GM21381 (cell line): Measurements from ENCODE around the gene CD83.
A peak's percentile ranks its signal among the peaks of the same experiment; 100 is the strongest.
"Not testable (repeated sequence)": the region's sequence is repeated elsewhere in the genome, so short reads cannot be mapped to it uniquely, and the experiment has no call there.

Experiments
- ATAC-seq: cut with Tn5 transposase; IDR thresholded peaks from one replicate; pipeline ENCODE4 v1.9.1; 2021; ENCODE audit warnings: mild to moderate bottlenecking, moderate library complexity; ENCODE audit not compliant: unreplicated experiment

CD83 gene, protein sequence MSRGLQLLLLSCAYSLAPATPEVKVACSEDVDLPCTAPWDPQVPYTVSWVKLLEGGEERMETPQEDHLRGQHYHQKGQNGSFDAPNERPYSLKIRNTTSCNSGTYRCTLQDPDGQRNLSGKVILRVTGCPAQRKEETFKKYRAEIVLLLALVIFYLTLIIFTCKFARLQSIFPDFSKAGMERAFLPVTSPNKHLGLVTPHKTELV

GRCh38 chr6:14117158-14118090, at the start of gene CD83:
CD83 (plus strand) TSS chr6:14117772; CDS start chr6:14117812, 40 bp downstream.
- peak; percentile 61 for ATAC-seq

GRCh38 chr6:14068133-14068532, 49.4 kb upstream of the CD83 start:
- ATAC-seq = no peak

DNA sequence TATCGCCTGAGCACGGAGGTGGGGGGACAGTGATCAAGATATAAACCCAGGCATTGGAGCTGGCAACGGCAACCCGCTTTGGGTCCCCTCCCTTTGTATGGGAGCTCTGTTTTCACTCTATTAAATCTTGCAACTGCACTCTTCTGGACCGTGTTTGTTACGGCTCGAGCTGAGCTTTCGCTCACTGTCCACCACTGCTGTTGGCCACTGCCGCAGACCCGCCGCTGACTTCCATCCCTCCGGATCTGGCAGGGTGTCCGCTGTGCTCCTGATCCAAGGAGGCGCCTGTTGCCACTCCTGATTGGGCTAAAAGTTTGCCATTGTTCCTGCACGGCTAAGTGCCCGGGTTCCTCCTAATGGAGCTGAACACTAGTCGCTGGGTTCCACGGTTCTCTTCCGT, 48.9 kb upstream of the CD83 start:
- no peak for ATAC-seq

DNA sequence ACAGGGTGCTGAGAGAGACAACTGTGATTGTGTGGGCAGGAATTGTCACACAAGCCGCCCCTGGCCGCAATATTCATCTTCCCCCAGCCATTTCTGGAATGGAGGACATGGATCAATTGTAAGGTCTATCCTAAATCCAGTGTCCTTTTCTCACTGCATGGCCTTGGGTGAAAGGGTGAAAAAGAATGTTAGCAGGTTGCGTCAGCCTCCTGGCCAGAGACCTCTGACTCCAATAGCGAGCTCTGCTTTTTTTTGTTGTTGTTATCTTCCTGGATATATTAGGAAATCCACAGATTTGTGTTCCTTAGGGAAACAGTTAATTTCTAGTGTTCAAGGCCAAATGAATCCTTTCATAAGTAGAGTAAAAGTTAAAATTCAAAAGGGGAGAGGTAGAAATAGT, 47.1 kb upstream of the CD83 start:
- ATAC-seq = no peak

DNA sequence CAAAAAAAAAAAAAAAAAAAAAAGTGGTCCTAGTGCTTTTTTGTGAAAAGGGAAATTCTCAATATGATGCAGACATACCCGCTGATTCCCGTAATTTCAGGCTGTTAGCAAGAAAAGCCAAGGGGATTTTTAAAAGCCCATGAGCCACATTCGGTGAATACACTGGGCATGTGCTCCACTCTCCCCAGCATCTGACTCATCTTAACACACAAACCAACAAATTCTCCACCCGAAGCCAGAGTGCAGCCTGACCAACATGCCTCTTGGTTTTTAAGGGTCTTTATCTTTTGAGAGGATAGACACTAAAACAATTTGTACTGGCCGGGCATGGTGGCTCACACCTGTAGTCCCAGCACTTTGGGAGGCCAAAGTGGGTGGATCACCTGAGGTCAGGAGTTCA, 45.5 kb upstream of the CD83 start:
- no peak for ATAC-seq

DNA sequence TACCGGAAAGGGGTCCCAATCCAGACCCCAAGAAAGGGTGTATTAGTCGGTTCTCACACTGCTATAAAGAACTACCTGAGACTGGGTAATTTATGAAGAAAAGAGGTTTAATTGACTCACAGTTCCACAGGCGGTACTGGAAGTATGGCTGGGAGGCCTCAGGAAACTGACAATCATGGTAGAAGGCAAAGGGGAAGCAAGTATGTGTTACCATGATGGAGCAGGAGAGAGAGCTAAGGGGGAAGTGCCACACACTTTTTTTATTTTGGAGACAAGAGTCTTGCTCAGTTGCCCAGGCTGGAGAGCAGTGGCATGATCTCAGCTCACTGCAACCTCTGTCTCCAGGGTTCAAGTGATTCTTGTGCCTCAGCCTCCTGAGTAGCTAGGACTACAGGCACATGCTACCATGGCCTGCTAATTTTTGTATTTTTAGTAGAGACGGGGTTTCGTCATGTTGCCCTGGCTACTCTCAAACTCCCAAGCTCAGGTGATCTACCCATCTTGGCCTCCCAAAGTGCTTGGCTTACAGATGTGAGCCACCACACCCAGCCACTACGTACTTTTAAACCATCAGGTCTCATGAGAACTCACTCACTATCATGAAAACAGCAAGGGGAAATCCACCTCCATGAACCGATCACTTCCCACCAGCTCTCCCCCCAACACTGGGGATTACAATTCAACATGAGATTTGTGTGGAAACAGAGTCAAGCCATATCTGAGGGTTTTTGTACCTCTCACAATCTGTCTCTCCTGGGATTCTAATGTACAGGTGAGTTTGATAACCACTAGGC, 43.8 kb upstream of the CD83 start:
- not testable (repeated sequence) for ATAC-seq

DNA sequence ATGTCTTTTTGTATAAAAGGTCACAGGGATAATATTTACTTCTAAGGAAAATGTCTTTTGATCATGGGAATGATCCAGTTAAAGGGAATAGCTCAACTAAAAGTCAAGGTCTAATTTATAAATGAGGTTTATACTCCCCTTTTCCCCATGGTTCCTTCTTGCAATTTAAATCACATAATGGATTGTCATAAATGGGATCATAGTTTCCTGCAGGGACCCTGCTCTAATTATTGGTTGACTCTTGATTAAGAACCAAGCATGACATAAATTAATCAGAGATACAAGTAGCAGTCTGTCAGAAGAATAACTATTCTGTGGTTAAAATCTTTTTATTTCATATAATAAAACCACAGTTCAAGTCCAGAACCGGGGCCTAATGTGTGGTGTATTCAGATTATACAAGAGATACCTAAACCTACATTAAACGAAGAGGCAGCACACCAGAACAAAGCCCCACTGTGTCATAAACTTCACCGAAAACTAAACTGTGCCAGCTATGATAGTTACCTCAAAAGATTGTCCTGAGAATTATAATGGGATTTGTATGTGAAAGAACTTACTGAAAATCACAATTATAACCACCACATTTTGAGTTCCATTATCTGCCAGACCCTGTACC, 43.0 kb upstream of the CD83 start:
- ATAC-seq = no peak

DNA sequence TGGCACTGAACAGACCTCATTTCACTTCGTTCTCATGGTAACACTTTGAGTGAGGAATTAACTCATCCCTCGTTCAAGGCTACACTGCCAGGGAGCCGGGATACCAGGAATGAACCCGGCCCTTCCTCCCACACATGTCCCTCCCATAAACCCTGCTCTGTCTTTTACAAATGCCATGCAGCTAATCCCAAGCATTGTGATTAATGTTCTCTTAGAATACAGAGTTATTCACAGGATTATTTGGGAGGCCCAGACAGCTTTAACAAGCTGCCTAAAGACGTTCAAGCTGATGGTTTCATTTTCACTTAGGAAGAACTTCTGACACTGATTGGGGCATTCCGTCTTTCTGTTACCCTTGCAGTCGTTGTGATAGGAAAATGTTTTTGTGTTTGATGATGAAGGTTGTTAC, 42.5 kb upstream of the CD83 start:
- ATAC-seq = peak; percentile 59

DNA sequence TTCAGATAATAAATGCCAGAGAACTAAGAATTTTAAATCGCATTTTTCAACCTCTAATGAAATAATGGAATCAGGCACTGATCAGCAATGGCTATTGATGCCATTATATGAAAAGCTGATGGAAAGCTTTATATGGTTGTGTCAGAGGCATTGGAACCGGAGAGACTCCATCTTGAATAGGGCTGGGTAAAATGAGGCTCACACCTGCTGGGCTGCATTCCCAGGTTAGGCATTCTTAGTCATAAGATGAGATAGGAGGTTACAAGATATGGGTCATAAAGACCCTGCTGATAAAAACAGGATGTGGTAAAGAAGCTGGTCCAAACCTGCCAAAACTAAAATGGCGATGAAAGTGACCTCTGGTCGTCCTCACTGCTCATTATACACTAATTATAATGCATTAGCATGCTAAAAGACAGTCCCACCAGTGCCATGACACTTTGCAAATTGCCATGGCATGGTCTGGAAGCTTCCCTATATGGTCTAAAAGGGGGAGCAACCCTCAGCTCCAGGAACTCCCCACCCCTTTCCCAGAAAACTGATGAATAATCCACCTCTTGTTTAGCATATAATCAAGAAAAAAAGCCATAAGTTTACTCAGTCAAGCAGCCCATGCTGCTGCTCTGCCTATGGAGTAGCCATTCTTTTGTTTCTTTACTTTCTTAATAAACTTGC, 40.2 kb upstream of the CD83 start:
- no peak for ATAC-seq

- ATAC-seq = no peak
Observed at GRCh38 chr6:14079433-14079832, 38.1 kb upstream of the CD83 start.

DNA sequence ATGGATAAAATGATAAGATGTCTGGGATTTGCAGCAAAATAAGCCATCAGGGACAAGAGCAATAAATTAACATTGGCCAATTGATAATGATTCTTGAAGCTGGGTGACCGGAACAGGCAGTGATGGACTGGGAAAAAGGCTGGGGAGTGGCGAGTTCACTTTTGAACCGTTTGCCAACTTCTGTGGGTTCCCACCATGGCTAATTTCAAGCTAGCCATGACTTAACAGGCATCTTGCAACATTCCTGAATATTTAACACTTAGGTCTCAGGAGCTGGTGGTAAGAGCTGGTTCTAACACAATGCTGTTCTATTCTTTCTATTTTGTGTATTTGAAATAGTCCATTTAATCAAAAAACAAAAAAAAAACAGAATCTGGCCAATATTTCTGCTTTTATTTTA, 37.6 kb upstream of the CD83 start:
- no peak for ATAC-seq

DNA sequence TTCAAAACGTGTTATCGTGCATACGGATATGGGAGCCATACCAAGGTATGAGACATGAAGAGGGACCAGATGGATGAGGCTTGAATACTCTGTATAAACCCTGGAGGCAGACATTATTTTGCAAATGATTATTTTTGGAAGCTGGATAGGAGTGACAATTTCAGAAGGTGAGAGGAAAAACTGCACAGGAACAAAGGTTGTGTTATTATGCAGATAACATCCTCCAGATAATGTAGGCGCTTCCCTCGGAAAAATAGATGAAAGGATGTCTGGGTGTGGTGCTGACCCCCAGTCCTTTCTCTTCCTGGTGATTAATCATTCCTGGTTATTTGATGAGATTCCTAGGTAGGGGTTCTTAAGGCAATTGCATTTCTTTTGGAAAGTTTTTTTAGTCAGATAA, 36.4 kb upstream of the CD83 start:
- no peak for ATAC-seq

- ATAC-seq = no peak
Observed at GRCh38 chr6:14082771-14083170, 34.8 kb upstream of the CD83 start.

DNA sequence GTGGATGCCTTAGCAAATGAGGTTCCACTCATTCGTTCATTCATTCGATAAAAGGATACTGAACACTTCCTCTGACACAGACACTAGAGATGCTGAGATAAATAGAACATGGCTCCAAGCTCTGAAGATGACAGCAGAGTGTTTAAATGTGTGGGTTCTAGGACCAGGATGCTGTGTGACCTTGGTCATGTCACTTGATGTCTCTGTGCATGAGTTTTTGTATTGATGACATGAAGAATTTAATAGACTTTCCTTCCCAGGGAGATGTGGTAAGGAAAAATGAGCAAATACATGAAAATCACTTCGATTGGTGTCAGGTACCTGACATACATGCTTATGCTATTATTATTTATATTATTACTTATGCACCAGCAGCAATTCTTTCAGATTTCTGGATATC, 34.3 kb upstream of the CD83 start:
- no peak for ATAC-seq

DNA sequence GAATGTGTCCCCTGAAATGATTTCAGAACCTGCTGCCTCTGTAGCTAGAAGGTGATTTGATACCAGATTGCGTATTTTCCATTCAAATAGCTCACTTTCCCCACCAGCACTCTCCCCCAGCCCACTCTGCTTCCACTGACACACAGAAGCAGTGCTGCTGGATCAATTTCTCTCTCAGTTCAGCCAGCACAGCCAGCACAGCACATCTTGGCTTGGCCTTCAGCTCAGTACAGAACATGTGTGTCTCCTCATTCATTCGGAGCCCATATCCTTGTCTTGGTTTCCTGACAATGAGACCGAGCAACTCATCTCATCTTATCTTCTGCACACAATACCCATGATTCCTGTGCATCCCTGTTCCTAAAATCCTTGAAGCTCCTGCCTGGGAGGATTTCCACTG, 33.8 kb upstream of the CD83 start:
- no peak for ATAC-seq

DNA sequence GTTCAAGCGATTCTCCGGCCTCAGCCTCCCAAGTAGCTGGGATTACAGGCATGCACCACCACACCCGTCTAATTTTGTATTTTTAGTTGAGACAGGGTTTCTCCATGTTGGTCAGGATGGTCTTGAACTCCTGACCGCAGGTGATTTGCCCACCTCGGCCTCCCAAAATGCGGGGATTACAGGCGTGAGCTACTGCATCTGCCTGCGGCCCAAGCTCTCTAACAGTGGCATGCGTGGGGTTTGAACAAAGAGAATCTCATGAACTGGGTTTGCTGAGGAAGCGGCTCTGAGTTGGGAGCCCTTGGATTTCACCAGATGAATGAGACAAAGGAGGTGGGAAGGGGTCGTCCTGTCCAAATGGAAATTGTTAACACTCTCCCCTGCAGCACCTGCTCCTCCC, 33.2 kb upstream of the CD83 start:
- no peak for ATAC-seq

GRCh38 chr6:14085176-14085787, 32.3 kb upstream of the CD83 start:
- ATAC-seq = no peak

GRCh38 chr6:14086701-14087100, 30.9 kb upstream of the CD83 start:
- ATAC-seq = no peak

DNA sequence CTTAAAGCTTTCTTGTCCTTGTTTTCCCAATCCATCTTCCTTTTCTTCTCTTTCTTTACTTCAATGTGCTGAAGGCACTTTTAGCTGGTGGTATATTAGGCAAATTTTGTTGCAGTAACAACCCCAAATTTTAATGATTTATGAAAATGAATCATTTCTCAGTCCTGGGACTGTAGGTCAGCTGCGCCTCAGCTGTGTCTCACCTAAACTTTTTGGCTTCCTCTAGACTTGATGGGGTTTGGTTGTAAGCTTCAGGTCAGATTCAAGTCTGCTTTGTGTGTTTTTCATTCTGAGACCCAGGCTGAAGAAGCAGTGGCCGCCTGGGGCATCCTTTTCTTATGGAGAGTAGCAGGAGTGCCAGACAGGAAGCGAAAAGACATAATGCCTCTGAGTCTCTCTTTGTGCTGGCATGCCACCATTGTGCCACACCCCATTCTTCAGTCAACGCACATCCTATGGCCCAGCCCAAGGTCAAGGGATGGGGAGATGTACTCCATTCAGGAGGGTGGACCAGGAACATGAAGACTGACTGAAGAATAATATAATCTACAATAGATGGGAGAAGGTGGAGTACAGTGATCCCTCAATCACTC, 28.9 kb upstream of the CD83 start:
- peak; percentile 38 for ATAC-seq

GRCh38 chr6:14089224-14089623, 28.3 kb upstream of the CD83 start:
- peak; percentile 42 for ATAC-seq
